Tibial nerve (tissue), 4 donors: ENCODE measurements around the gene SLC7A7. TPM values are rescaled to one million over a fixed set of nuclear protein-coding genes. Genes with fewer than 3 reads are reported as not detected.

Experiments
- DNase-seq, 2 donors: peaks; one replicate each; pipeline ENCODE4 v3.0.0-alpha.2; 2019; ENCODE audit warnings: low spot score in 2 of 2
- H3K27ac ChIP-seq, 4 donors: fragments of 200-600 bp; sonication (generic) in 3 of 4; one replicate each; pipeline ENCODE4 v1.5.1; 2017 to 2019; ENCODE audit warnings: mild to moderate bottlenecking in 1 of 4
- H3K27me3 ChIP-seq, 2 donors: fragments of 200-600 bp; sonication (generic) in 1 of 2; one replicate each; pipeline versions ENCODE4 v1.5.1 to v1.6.0; 2017 to 2019
- H3K36me3 ChIP-seq, 3 donors: fragments of 200-600 bp; sonication (generic); one replicate each; pipeline ENCODE4 v1.5.1; 2018 to 2019
- H3K4me1 ChIP-seq, 4 donors: fragments of 200-600 bp; sonication (generic) in 3 of 4; one replicate each; pipeline ENCODE4 v1.5.1; 2017 to 2019
- H3K4me3 ChIP-seq, 4 donors: fragments of 200-600 bp; sonication (generic) in 3 of 4; one replicate each; pipeline ENCODE4 v1.5.1; 2017 to 2019; ENCODE audit warnings: mild to moderate bottlenecking in 1 of 4, moderate library complexity in 1 of 4
- H3K9me3 ChIP-seq, 4 donors: fragments of 200-600 bp; sonication (generic) in 3 of 4; one replicate each; pipeline ENCODE4 v1.5.1; 2017 to 2019
- EP300 ChIP-seq, 2 donors: sonication (generic); formaldehyde crosslinking; IDR thresholded peaks; one replicate each; pipeline ENCODE4 v1.6.1; 2017; ENCODE audit warnings: antibody characterized with exemption in 2 of 2, mild to moderate bottlenecking in 1 of 2
- POLR2A ChIP-seq, 2 donors: fragments of 450-650 bp; IDR thresholded peaks; one replicate each; pipeline ENCODE4 v1.6.1; 2017; ENCODE audit warnings: antibody characterized with exemption in 2 of 2, mild to moderate bottlenecking in 2 of 2, moderate library complexity in 2 of 2
- WGBS, 2 donors: methylation state at CpG; one replicate each; pipeline ENCODE4 v1.1.5; 2018; 5-methylcytosine and 5-hydroxymethylcytosine counted together
- total RNA-seq, 4 donors: library from RNA; depleted of rRNA; stranded (reverse); fragments of >200 nt; gene quantifications; one replicate each; pipeline ENCODE4 v1.1.0, GENCODE V29; 2016
- TF ChIP-seq, protein P1 (sequence below), 5 experiments: fragments of 200-600 bp in 3 of 5; fragments of 450-650 bp in 2 of 5; sonication (generic) in 3 of 5; IDR thresholded peaks; one replicate each; pipeline ENCODE4 v1.5.1; 2016 to 2019; ENCODE audit warnings: antibody characterized with exemption in 5 of 5, mild to moderate bottlenecking in 3 of 5, moderate library complexity in 2 of 5

The SLC7A7 gene
- total RNA-seq, 4 donors from 2014 or later, result 8.4 to 39.8 (median 19.0) TPM

DNA sequence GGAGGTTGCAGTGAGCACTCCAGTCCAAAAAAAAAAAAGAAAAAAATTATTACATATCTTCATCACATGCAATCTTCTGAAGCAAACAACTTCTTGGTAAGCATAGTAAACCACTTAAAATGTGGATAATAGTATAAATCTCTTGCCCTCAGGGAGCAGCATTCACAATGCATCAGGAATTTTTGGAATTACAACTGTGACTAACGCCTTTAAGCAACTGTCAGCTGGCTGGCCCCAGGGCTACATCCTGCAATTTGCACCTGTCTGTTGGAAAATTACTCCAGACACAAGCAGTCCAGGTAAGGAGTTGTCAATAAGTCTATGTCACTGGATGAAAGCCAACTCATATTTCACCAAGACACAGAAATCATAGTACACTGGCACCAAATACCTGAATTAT lies 5.5 kb upstream of the SLC7A7 start:
- no peaks in the 10 kb centered on the region for H3K9me3 ChIP-seq
- TF ChIP-seq, protein P1, sequence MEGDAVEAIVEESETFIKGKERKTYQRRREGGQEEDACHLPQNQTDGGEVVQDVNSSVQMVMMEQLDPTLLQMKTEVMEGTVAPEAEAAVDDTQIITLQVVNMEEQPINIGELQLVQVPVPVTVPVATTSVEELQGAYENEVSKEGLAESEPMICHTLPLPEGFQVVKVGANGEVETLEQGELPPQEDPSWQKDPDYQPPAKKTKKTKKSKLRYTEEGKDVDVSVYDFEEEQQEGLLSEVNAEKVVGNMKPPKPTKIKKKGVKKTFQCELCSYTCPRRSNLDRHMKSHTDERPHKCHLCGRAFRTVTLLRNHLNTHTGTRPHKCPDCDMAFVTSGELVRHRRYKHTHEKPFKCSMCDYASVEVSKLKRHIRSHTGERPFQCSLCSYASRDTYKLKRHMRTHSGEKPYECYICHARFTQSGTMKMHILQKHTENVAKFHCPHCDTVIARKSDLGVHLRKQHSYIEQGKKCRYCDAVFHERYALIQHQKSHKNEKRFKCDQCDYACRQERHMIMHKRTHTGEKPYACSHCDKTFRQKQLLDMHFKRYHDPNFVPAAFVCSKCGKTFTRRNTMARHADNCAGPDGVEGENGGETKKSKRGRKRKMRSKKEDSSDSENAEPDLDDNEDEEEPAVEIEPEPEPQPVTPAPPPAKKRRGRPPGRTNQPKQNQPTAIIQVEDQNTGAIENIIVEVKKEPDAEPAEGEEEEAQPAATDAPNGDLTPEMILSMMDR (IDR thresholded peaks at IDR 0.05), result no peak
- no peak for TF ChIP-seq POLR2A (IDR thresholded peaks at IDR 0.05)
- TF ChIP-seq EP300 (IDR thresholded peaks at IDR 0.05), result no peak
- WGBS, 2 donors, result 93 to 96% methylated on average over 1 of the region's 1 CpG
- H3K27ac ChIP-seq, result no peak overlapping the region
- no peak overlapping the region for H3K4me3 ChIP-seq
- H3K27me3 ChIP-seq, result no peaks in the 10 kb centered on the region
- peaks cover 0 to 44% (median 13%) of the 10 kb centered on the region in 4 donors for H3K4me1 ChIP-seq
- no peak for DNase-seq
- no peaks in the 10 kb centered on the region for H3K36me3 ChIP-seq

DNA sequence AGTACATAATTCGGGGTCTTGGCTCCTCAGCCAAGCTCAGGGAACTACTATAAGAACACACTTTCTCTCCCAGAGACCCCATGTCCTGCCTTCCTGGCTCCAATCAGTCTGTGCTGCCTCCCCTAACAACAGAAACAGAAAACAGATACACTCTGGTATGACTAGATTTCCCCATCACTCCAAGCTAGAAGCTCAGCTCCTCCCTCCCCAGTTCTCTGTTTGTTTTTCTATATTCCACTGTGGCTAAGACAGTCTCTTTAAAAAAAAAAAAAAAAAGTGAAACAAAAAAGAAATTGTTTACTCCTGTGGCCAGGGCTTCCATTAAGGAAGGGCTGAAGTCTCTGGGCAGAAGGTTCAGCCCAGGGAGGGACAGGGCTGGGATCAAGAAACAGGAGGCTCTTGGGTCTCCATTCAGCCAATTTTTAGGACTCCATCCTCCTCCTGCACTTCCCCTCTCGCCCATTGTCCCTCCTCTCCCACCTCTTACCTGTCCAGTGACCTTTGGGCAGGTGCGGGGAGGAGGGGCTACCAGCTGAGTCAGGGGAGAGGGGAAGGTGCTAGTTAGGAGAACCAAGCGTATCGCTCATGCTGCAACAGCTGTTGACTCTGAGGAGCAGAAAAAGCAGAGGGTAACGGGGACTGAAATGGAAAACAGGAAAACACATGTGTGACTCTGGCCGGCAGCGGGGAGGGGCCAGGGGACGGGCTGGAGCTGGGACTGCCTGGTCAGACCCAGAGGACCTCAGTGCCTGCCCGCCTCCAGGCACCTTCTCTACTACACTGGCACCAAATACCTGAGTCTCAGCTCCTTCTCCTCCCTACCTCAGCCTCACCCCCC lies 4.1 kb upstream of the SLC7A7 start:
- peak in 1 of 2 donors; percentile 51 for DNase-seq
- Histone ChIP-seq H3K4me3 (peak overlapping the region in 2 of 4 donors; percentile 39 to 45), H3K9me3 (no peaks in the 10 kb centered on the region), H3K27ac (peak overlapping the region in 3 of 4 donors; percentile 60 to 72 (median 63)), H3K27me3 (no peaks in the 10 kb centered on the region), H3K4me1 (peaks cover 0 to 39% (median 13%) of the 10 kb centered on the region in 4 donors), H3K36me3 (no peaks in the 10 kb centered on the region)
- 15 to 17% methylated on average over 10 of the region's 10 CpGs for WGBS, 2 donors
- peak in 1 of 2 donors; percentile 34 for TF ChIP-seq POLR2A (IDR thresholded peaks at IDR 0.05)
- TF ChIP-seq EP300 (IDR thresholded peaks at IDR 0.05), result no peak

DNA sequence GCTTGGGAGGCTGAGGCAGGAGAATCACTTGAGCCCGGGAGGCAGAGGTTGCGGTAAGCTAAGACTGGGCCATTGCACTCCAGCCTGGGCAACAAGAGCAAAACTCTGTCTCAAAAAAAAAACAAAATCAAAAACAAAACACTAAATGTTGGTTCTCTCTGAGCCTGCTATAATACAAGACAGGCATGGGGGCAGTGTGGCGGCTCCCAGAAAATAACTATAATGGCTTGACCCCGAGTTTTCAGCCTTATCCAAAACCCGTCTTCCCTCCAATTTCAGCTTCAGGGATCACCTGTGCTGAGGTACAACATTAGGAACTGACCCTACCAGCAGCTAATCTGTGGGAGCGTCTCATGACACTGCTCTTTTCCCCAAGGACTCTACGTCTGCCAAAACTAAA lies 862 bp downstream of the SLC7A7 start:
- 74 to 80% methylated on average over 7 of the region's 7 CpGs for WGBS, 2 donors
- no peak for DNase-seq
- Histone ChIP-seq H3K9me3 (no peaks in the 10 kb centered on the region), H3K4me1 (peaks cover 0 to 7% (median 3%) of the 10 kb centered on the region in 4 donors), H3K36me3 (no peaks in the 10 kb centered on the region), H3K27ac (peak overlapping the region in 1 of 4 donors; percentile 47), H3K27me3 (no peaks in the 10 kb centered on the region), H3K4me3 (peak overlapping the region in 3 of 4 donors; percentile 0 to 30 (median 25))
- TF ChIP-seq EP300 (IDR thresholded peaks at IDR 0.05), result no peak
- no peak for TF ChIP-seq POLR2A (IDR thresholded peaks at IDR 0.05)
- TF ChIP-seq, protein P1 (IDR thresholded peaks at IDR 0.05), result no peak

DNA sequence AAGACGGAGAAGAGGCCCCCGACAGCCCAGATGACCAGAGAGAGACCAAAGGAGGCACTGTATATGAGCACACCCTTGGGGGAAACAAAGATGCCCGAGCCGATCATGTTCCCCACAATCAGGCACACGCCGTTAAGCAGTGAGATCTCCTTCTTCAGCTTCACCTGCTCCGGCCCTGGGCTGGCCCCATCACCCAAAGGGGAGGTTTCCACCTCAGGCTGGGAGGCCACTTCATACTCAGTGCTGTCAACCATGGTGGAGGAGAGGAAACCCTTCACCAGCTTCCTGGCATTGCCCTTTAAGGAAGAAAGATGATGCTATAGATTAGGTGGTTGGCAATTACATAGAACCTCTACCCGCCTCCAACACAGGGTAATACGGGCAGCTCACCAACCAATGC lies 2.1 kb downstream of the SLC7A7 start:
- 73 to 81% methylated on average over 9 of the region's 9 CpGs for WGBS, 2 donors
- H3K36me3 ChIP-seq, result no peaks in the 10 kb centered on the region
- no peaks in the 10 kb centered on the region for H3K4me1 ChIP-seq
- TF ChIP-seq POLR2A (IDR thresholded peaks at IDR 0.05), result no peak
- TF ChIP-seq EP300 (IDR thresholded peaks at IDR 0.05), result no peak
- DNase-seq, result no peak
- H3K27ac ChIP-seq, result no peak overlapping the region
- H3K27me3 ChIP-seq, result no peaks in the 10 kb centered on the region
- no peak overlapping the region for H3K4me3 ChIP-seq
- no peaks in the 10 kb centered on the region for H3K9me3 ChIP-seq

DNA sequence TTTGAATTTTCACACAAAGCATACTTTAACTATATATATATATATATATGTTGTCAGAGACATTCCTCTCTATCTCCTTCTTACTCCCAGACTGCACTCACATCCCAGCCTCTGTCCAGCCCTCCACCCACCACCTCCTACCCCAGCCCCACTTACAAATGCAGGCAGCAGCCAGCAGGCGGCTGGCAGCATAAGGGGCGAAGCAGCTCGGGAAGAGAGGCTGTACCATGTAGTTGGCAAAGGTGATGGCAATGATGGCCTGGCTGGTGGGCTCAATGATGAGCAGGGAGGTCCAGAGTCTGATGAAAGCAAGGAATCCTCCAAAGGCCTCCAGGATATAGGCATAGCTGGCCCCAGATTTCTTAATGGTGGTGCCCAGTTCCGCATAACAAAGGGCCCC lies 2.5 kb downstream of the SLC7A7 start:
- no peak for DNase-seq
- 84% methylated on average over 4 of the region's 4 CpGs for WGBS, 2 donors
- no peaks in the 10 kb centered on the region for H3K4me1 ChIP-seq

DNA sequence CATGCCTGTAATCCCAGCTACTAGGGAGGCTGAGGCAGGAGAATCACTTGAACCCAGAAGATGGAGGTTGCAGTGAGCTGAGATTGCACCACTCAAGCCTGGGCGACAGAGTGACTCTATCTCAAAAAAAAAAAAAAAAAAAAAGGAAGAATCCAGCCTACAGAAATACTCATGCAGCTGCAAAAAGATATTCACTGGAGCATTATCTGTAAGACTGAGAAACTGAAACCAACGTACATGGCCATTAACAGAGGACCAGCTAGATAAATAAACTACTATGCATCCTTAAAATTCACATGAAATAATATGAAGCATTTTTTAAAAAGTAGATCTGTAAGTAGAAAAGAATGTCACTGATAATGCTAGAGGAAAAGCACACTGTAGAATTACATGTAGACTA lies 3.5 kb downstream of the SLC7A7 start:
- H3K27me3 ChIP-seq, result no peaks in the 10 kb centered on the region
- no peaks in the 10 kb centered on the region for H3K4me1 ChIP-seq
- 29 to 41% methylated on average over 2 of the region's 2 CpGs for WGBS, 2 donors
- H3K9me3 ChIP-seq, result no peaks in the 10 kb centered on the region
- H3K36me3 ChIP-seq, result no peaks in the 10 kb centered on the region
- H3K27ac ChIP-seq, result no peak overlapping the region
- TF ChIP-seq POLR2A (IDR thresholded peaks at IDR 0.05) (no peak), EP300 (IDR thresholded peaks at IDR 0.05) (no peak)
- TF ChIP-seq, protein P1 (IDR thresholded peaks at IDR 0.05), result no peak
- no peak overlapping the region for H3K4me3 ChIP-seq
- no peak for DNase-seq

More for the DNA sequence above, 2.5 kb downstream of the SLC7A7 start:
- Histone ChIP-seq H3K27me3 (no peaks in the 10 kb centered on the region), H3K36me3 (no peaks in the 10 kb centered on the region), H3K4me3 (no peak overlapping the region), H3K9me3 (no peaks in the 10 kb centered on the region), H3K27ac (no peak overlapping the region)
- TF ChIP-seq EP300 (IDR thresholded peaks at IDR 0.05) (no peak), POLR2A (IDR thresholded peaks at IDR 0.05) (no peak)
- TF ChIP-seq, protein P1 (IDR thresholded peaks at IDR 0.05), result no peak
